Trophoblast cell (in vitro differentiated cells and primary cell): ENCODE measurements around the gene FOCAD.

Source experiments
- DNase-seq, 2 donors: peaks; one replicate each; pipeline ENCODE4 v3.0.0-alpha.2; 2016
- H2AFZ ChIP-seq: 2 replicates; pipeline ENCODE4 v1.6.1; 2013; ENCODE audit warnings: low read length, moderate library complexity, mild to moderate bottlenecking; ENCODE audit not compliant: insufficient read depth, poor library complexity
- H2AK5ac ChIP-seq: 2 replicates; pipeline ENCODE4 v1.6.1; 2013; ENCODE audit warnings: mild to moderate bottlenecking, low read length
- H2BK120ac ChIP-seq: 2 replicates; pipeline ENCODE4 v1.6.1; 2013; ENCODE audit warnings: low read length, mild to moderate bottlenecking, moderate library complexity; ENCODE audit not compliant: insufficient read depth, poor library complexity
- H2BK12ac ChIP-seq: 2 replicates; pipeline ENCODE4 v1.6.1; 2013; ENCODE audit warnings: mild to moderate bottlenecking, low read length, moderate library complexity
- H2BK5ac ChIP-seq: 2 replicates; pipeline ENCODE4 v1.6.1; 2013; ENCODE audit warnings: low read length, low read depth, moderate library complexity, mild to moderate bottlenecking; ENCODE audit not compliant: poor library complexity
- H3K14ac ChIP-seq: 2 replicates; pipeline ENCODE4 v1.6.1; 2013; ENCODE audit warnings: mild to moderate bottlenecking, low read length
- H3K18ac ChIP-seq: 2 replicates; pipeline ENCODE4 v1.6.1; 2013; ENCODE audit warnings: mild to moderate bottlenecking, low read length
- H3K23ac ChIP-seq: 2 replicates; pipeline ENCODE4 v1.6.1; 2013; ENCODE audit warnings: low read length
- H3K27ac ChIP-seq: 2 replicates; pipeline ENCODE4 v1.5.1; 2013; ENCODE audit warnings: low read depth, mild to moderate bottlenecking, inconsistent platforms, low read length, moderate library complexity
- H3K27me3 ChIP-seq: 2 replicates; pipeline ENCODE4 v1.6.1; 2013; ENCODE audit warnings: inconsistent platforms, mild to moderate bottlenecking, low read length, moderate library complexity; ENCODE audit not compliant: insufficient read depth
- H3K36me3 ChIP-seq, 2 experiments: 1 replicate in 1 of 2; 2 replicates in 1 of 2; pipeline ENCODE4 v1.6.1; 2013; ENCODE audit warnings: low read length in 2 of 2, mild to moderate bottlenecking in 2 of 2, moderate library complexity in 1 of 2; ENCODE audit not compliant: insufficient read depth in 2 of 2, control insufficient read depth in 1 of 2
- H3K4ac ChIP-seq: 2 replicates; pipeline ENCODE4 v1.6.1; 2013; ENCODE audit warnings: low read depth, mild to moderate bottlenecking, low read length, moderate library complexity
- H3K4me1 ChIP-seq, 2 experiments: 1 replicate in 1 of 2; 2 replicates in 1 of 2; pipeline ENCODE4 v1.6.1; 2013; ENCODE audit warnings: low read length in 2 of 2, mild to moderate bottlenecking in 2 of 2, moderate library complexity in 1 of 2; ENCODE audit not compliant: insufficient read depth in 2 of 2, control insufficient read depth in 1 of 2
- H3K4me2 ChIP-seq: 2 replicates; pipeline ENCODE4 v1.6.1; 2013; ENCODE audit warnings: inconsistent platforms, mild to moderate bottlenecking, low read length, moderate library complexity
- H3K4me3 ChIP-seq: 2 replicates; pipeline ENCODE4 v1.5.1; 2013; ENCODE audit warnings: mild to moderate bottlenecking, low read depth, low read length, inconsistent platforms
- H3K79me1 ChIP-seq: one replicate; pipeline ENCODE4 v1.6.1; 2013; ENCODE audit warnings: low read length
- H3K79me2 ChIP-seq: 2 replicates; pipeline ENCODE4 v1.6.1; 2013; ENCODE audit warnings: low read length, mild to moderate bottlenecking; ENCODE audit not compliant: control insufficient read depth, insufficient read depth, poor library complexity
- H3K9ac ChIP-seq: 2 replicates; pipeline ENCODE4 v1.6.1; 2013; ENCODE audit warnings: mild to moderate bottlenecking, low read length
- H3K9me3 ChIP-seq: 2 replicates; pipeline ENCODE4 v1.6.1; 2013; ENCODE audit warnings: low read depth, mild to moderate bottlenecking, control low read depth, inconsistent platforms, low read length; ENCODE audit not compliant: insufficient read depth
- H4K12ac ChIP-seq: 2 replicates; pipeline ENCODE4 v1.6.1; 2013; ENCODE audit warnings: low read depth, mild to moderate bottlenecking, low read length, moderate library complexity
- H4K8ac ChIP-seq: 2 replicates; pipeline ENCODE4 v1.6.1; 2013; ENCODE audit warnings: low read depth, mild to moderate bottlenecking, low read length, moderate library complexity
- H4K91ac ChIP-seq: one replicate; pipeline ENCODE4 v1.6.1; 2013; ENCODE audit warnings: low read depth, mild to moderate bottlenecking, low read length, moderate library complexity
- WGBS: extraction: QIAGEN DNeasy Blood & Tissue Kit; methylation state at CpG from one replicate; pipeline ENCODE4 v1.1.7; 2013; ENCODE audit warnings: missing lambda C conversion rate; ENCODE audit not compliant: insufficient read length, insufficient coverage; ENCODE audit errors: extremely low coverage; 5-methylcytosine and 5-hydroxymethylcytosine counted together

Gene FOCAD

GRCh38 chr9:20997503-20998076, 313.5 kb downstream of the FOCAD start:
- H3K79me1 ChIP-seq: no peaks in the 10 kb centered on the region
- no CpG with 5 or more reads among the region's 2 CpGs for WGBS

GRCh38 chr9:21001581-21001980, 317.5 kb downstream of the FOCAD start:
- Histone ChIP-seq H3K4me1 (no peaks in the 10 kb centered on the region), H4K12ac (no peak overlapping the region), H3K79me2 (no peaks in the 10 kb centered on the region), H3K79me1 (no peaks in the 10 kb centered on the region), H4K8ac (no peak overlapping the region), H3K4me2 (no peak overlapping the region), H3K4me3 (no peak overlapping the region), H3K9ac (no peak overlapping the region), H2AFZ (no peak overlapping the region), H2BK5ac (no peak overlapping the region), H3K27me3 (no peaks in the 10 kb centered on the region), H3K36me3 (no peaks in the 10 kb centered on the region), H2BK120ac (no peak overlapping the region), H2BK12ac (no peak overlapping the region), H3K18ac (no peak overlapping the region), H3K27ac (no peak overlapping the region), H3K23ac (no peak overlapping the region), H4K91ac (no peak overlapping the region), H3K14ac (no peak overlapping the region), H3K4ac (no peak overlapping the region), H3K9me3 (no peaks in the 10 kb centered on the region), H2AK5ac (no peak overlapping the region)
- DNase-seq: no peak
- no CpG with 5 or more reads among the region's 1 CpG for WGBS

More at GRCh38 chr9:20997503-20998076, 313.5 kb downstream of the FOCAD start:
- no peak for DNase-seq
- H3K9ac ChIP-seq: no peak overlapping the region
- no peak overlapping the region for H3K27ac ChIP-seq
- H2BK12ac ChIP-seq: no peak overlapping the region
- H3K4me2 ChIP-seq: no peak overlapping the region
- no peaks in the 10 kb centered on the region for H3K9me3 ChIP-seq
- H2BK120ac ChIP-seq: no peak overlapping the region
- H3K27me3 ChIP-seq: no peaks in the 10 kb centered on the region
- H3K14ac ChIP-seq: no peak overlapping the region
- no peak overlapping the region for H3K18ac ChIP-seq
- no peak overlapping the region for H3K4me3 ChIP-seq
- no peak overlapping the region for H2AFZ ChIP-seq
- H3K79me2 ChIP-seq: no peaks in the 10 kb centered on the region
- no peaks in the 10 kb centered on the region for H3K4me1 ChIP-seq
- no peak overlapping the region for H2BK5ac ChIP-seq
- no peak overlapping the region for H3K4ac ChIP-seq
- H3K36me3 ChIP-seq: peaks cover 2 to 3% of the 10 kb centered on the region in 2 experiments
- H4K8ac ChIP-seq: no peak overlapping the region
- H4K12ac ChIP-seq: no peak overlapping the region
- no peak overlapping the region for H3K23ac ChIP-seq
- H2AK5ac ChIP-seq: no peak overlapping the region
- no peak overlapping the region for H4K91ac ChIP-seq

GRCh38 chr9:21002040-21002439, 318.0 kb downstream of the FOCAD start:
- H2AFZ ChIP-seq: no peak overlapping the region

GRCh38 chr9:21015129-21015815, 331.2 kb downstream of the FOCAD start:
- Histone ChIP-seq H2AK5ac (no peak overlapping the region), H2AFZ (no peak overlapping the region), H3K14ac (no peak overlapping the region), H2BK12ac (no peak overlapping the region), H3K23ac (no peak overlapping the region), H4K91ac (no peak overlapping the region), H3K4me2 (no peak overlapping the region), H3K27me3 (no peaks in the 10 kb centered on the region), H3K4me1 (no peaks in the 10 kb centered on the region), H3K18ac (no peak overlapping the region), H3K9me3 (no peaks in the 10 kb centered on the region), H3K4me3 (no peak overlapping the region), H3K79me1 (no peaks in the 10 kb centered on the region), H4K8ac (no peak overlapping the region), H4K12ac (no peak overlapping the region), H3K27ac (no peak overlapping the region), H3K36me3 (no peaks in the 10 kb centered on the region), H2BK5ac (no peak overlapping the region), H3K4ac (no peak overlapping the region), H2BK120ac (no peak overlapping the region), H3K9ac (no peak overlapping the region), H3K79me2 (no peaks in the 10 kb centered on the region)
- no peak for DNase-seq
- no CpG with 5 or more reads among the region's 5 CpGs for WGBS

More at GRCh38 chr9:21002040-21002439, 318.0 kb downstream of the FOCAD start:
- Histone ChIP-seq H3K9me3 (no peaks in the 10 kb centered on the region), H4K12ac (no peak overlapping the region), H3K79me2 (no peaks in the 10 kb centered on the region), H4K8ac (no peak overlapping the region), H3K4ac (no peak overlapping the region), H2AK5ac (no peak overlapping the region), H3K36me3 (no peaks in the 10 kb centered on the region), H2BK5ac (no peak overlapping the region), H3K23ac (no peak overlapping the region), H3K4me2 (no peak overlapping the region), H3K27me3 (no peaks in the 10 kb centered on the region), H3K14ac (no peak overlapping the region), H2BK12ac (no peak overlapping the region), H3K4me3 (no peak overlapping the region), H4K91ac (no peak overlapping the region), H3K79me1 (no peaks in the 10 kb centered on the region), H3K27ac (no peak overlapping the region), H3K9ac (no peak overlapping the region), H3K18ac (no peak overlapping the region), H2BK120ac (no peak overlapping the region), H3K4me1 (no peaks in the 10 kb centered on the region)
- no peak for DNase-seq
- WGBS: no CpG with 5 or more reads among the region's 2 CpGs
